ENCODE results near the gene ZNF211.

The ZNF211 gene

DNA sequence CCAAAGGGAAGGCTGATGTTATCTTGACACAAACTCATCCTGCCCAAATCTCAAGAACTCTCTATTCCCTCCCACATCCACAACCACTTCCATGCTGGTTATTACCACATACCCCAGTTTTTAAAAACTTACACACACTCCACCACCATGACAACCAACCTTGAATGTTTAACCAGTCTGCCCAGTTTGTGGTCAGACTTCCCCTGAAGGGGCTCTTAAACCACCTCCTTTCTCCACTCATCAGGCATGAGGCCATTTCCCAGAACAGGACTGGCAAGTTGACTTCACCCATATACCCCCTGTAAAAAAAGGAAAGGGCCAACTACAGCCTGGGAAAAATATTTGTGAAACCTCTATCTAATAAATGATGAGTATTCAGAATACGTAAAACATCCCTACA is 23.4 kb downstream of the ZNF211 start:
- Histone ChIP-seq H3K36me3 (no peaks in the 10 kb centered on the region), H3K9me3 (peaks cover 9% of the 10 kb centered on the region), H3K27me3 (peaks cover 23% of the 10 kb centered on the region), H3K4me3 (ENCODE audit: low read depth in 1 of 2, low read length in 1 of 2) (no peak overlapping the region), H3K4me1 (ENCODE audit: control insufficient read depth in 1 of 2, insufficient read depth in 1 of 2, low read depth in 1 of 2, low read length in 1 of 2) (no peaks in the 10 kb centered on the region), H3K27ac (no peak overlapping the region)
- TF ChIP-seq, protein P1, sequence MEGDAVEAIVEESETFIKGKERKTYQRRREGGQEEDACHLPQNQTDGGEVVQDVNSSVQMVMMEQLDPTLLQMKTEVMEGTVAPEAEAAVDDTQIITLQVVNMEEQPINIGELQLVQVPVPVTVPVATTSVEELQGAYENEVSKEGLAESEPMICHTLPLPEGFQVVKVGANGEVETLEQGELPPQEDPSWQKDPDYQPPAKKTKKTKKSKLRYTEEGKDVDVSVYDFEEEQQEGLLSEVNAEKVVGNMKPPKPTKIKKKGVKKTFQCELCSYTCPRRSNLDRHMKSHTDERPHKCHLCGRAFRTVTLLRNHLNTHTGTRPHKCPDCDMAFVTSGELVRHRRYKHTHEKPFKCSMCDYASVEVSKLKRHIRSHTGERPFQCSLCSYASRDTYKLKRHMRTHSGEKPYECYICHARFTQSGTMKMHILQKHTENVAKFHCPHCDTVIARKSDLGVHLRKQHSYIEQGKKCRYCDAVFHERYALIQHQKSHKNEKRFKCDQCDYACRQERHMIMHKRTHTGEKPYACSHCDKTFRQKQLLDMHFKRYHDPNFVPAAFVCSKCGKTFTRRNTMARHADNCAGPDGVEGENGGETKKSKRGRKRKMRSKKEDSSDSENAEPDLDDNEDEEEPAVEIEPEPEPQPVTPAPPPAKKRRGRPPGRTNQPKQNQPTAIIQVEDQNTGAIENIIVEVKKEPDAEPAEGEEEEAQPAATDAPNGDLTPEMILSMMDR (IDR thresholded peaks at IDR 0.05), result no peak

DNA sequence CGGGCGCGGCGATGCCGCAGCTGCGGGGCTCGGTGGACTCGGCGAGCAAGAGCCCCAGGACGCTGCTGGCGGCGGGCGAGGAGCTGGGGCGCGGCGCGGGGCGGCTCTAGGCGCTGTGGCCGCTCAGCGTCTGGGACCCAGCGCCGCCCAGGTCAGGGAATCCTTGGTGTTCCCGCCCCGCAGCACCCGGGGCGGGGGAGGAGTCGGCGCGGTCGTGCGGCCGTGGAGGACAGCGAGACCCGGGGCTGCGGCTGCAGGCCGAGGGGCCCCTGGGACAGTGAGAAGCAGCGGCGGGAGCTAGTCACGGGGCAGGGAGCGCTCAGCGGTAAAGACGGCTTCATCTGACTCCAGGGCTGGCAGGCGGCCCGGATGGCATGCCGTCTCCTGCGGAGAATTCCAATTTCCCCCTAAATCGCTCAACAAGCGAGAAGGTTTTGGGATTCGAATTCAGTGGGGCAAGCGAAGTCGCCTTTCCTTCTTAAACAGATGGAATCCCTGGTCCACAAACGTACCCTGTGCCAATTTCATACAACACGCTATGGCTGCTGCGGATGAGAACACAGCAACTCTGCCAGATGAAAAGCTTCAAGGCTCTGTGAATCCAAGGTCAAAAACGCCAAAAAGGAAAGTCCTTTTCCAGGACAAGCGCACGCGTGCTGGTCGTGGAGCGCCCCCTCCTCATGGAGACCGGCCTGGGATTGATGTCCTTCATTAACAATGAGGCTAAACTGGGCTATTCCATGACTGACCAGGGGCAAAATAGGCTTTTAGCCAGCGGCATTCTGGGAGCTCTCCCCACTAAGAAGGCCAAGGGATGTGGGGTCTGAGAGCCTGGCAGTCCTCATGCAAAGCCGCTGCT is 31.5 kb downstream of the ZNF211 start:
- H3K4me1 ChIP-seq (ENCODE audit: control insufficient read depth in 1 of 2, insufficient read depth in 1 of 2, low read depth in 1 of 2, low read length in 1 of 2), result no peaks in the 10 kb centered on the region
- TF ChIP-seq, protein P1 (IDR thresholded peaks at IDR 0.05), result no peak
- H3K27me3 ChIP-seq, result peaks cover 78% of the 10 kb centered on the region
- H3K4me3 ChIP-seq (ENCODE audit: low read depth in 1 of 2, low read length in 1 of 2), result no peak overlapping the region
- no peak overlapping the region for H3K27ac ChIP-seq
- no peaks in the 10 kb centered on the region for H3K36me3 ChIP-seq
- H3K9me3 ChIP-seq, result no peaks in the 10 kb centered on the region

DNA sequence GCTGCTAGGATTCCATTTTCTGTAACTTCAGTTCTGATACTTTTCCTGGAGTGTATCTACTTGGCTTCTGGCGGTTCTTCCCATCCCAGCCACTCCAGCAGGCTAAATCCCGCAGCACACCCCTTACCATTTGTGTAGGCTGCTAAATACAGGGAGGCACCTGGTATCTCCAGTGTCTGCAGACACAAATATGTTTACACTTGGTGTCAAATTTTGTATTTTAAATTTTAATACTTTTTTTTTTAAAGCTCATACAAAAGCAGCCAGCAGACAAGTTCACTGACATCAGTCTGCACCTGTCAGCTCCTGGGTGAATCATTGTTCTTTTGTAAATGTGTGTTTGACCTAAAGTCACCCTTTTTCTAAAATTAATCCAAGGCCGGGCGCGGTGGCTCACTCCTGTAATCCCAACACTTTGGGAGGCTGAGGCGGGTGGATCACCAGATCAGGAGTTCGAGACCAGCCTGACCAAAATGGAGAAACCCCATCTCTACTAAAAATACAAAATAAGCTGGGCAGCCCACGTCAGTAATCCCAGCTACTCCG is 32.4 kb downstream of the ZNF211 start:
- Histone ChIP-seq H3K27ac (no peak overlapping the region), H3K36me3 (no peaks in the 10 kb centered on the region), H3K4me3 (ENCODE audit: low read depth in 1 of 2, low read length in 1 of 2) (no peak overlapping the region), H3K27me3 (peaks cover 70% of the 10 kb centered on the region), H3K4me1 (ENCODE audit: control insufficient read depth in 1 of 2, insufficient read depth in 1 of 2, low read depth in 1 of 2, low read length in 1 of 2) (no peaks in the 10 kb centered on the region), H3K9me3 (no peaks in the 10 kb centered on the region)
- TF ChIP-seq, protein P1 (IDR thresholded peaks at IDR 0.05), result no peak

DNA sequence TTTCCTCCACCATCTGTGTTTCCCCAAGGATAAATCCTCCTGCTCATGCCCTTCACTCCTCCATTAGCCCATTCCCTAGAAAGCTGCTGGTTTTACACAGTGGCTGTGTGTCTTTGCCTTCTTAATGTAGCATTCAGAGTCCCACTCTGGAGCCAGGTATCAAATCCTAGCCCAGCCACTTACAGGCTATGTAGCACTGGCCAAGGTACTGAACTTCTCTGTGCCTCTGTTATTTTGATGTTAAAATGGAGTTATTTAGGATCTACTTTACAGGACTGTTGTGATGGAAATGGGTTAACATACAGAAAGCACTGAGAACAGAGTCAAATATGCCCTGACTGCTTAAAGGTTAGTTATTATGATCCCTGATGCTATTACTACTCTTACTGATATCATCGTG is 34.3 kb downstream of the ZNF211 start:
- no peak overlapping the region for H3K4me3 ChIP-seq (ENCODE audit: low read depth in 1 of 2, low read length in 1 of 2)
- H3K36me3 ChIP-seq, result no peaks in the 10 kb centered on the region
- H3K27ac ChIP-seq, result no peak overlapping the region
- H3K9me3 ChIP-seq, result no peaks in the 10 kb centered on the region
- TF ChIP-seq, protein P1 (IDR thresholded peaks at IDR 0.05), result no peak
- peaks cover 63% of the 10 kb centered on the region for H3K27me3 ChIP-seq
- H3K4me1 ChIP-seq (ENCODE audit: control insufficient read depth in 1 of 2, insufficient read depth in 1 of 2, low read depth in 1 of 2, low read length in 1 of 2), result no peaks in the 10 kb centered on the region

DNA sequence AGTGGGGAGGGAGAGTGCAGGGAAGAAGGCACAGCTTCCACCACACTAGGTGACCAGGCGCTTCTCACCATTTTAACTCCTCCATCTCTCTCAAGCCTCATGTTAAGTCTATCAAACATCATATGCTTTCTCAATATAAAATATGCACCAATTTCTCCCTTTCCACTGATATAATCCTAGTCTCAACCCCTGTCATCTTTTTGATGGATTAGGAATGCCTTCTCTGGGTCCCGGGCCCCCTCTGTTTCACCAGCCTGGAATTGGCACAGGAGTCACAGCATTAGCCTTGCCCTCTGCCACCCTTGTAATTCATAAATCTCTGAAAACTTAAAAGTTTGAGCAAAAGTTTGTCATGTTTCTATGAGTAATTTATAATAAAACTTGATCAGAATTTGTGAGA is 35.7 kb downstream of the ZNF211 start, which contains the start of gene ZSCAN4:
TSS of gene ZSCAN4 (plus strand) at position 301 of the 400 bp plus-strand sequence. CDS start 7,211 bp downstream, outside the sequence.
- TF ChIP-seq, protein P1 (IDR thresholded peaks at IDR 0.05), result no peak
- peaks cover 49% of the 10 kb centered on the region for H3K27me3 ChIP-seq

More for the DNA sequence above, 35.7 kb downstream of the ZNF211 start, which contains the start of gene ZSCAN4:
- Histone ChIP-seq H3K27ac (no peak within 1 kb of the TSS), H3K36me3 (no peaks in the 10 kb centered on the region), H3K4me1 (ENCODE audit: control insufficient read depth in 1 of 2, insufficient read depth in 1 of 2, low read depth in 1 of 2, low read length in 1 of 2) (no peaks in the 10 kb centered on the region), H3K9me3 (no peaks in the 10 kb centered on the region), H3K4me3 (ENCODE audit: low read depth in 1 of 2, low read length in 1 of 2) (no peak within 1 kb of the TSS)

Measured in neutrophil (primary cell).